CD4-positive, alpha-beta T cell treated with Interleukin-10 for 1 hour (primary cell): Measurements from ENCODE around the gene DBNDD2.

ENCODE experiments used
- DNase-seq: peaks from one replicate; pipeline ENCODE4 v3.0.0-alpha.2; 2020

Gene DBNDD2

GRCh38 chr20:45419188-45420091 is 11.4 kb downstream of the DBNDD2 start:
- no peak for DNase-seq

DNA sequence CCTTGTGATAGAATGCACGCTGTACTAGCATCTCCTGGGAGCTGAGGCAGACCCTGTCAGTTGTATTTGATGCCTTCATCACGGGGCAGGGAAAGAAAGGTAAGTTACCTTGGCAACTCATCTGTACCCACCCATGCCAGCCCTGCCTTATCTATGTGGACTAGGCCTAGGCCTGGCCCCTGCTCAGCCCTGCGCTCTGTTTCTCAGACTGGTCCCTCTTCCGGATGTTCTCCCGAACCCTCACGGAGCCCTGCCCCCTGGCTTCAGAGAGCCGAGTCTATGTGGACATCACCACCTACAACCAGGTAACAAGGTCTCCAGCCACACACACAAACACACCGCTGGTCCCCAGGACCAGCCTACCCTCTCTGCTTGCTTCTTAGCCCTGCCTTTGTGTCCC is 12.0 kb downstream of the DBNDD2 start:
- no peak for DNase-seq

DNA sequence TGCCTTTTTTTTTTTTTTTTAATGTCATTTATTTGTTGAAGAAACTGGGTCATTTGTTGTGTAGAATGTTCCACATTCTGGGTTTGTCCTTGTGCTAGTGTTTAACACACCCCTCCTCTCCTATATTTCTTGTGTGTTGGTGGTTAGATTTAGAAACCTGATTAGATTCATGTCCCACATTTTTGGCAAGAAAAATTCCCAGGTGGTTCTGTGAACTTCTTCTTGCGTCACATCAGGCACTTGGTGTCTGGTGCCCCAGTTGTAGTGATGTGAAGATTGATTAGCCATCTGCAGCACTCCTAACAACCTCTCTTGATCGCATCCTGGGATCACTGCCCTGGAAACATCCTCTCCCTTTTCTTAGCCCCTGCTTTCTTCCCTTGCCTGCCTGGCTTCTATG is 15.6 kb downstream of the DBNDD2 start:
- DNase-seq, result no peak

- DNase-seq, result no peak
Measured at GRCh38 chr20:45425561-45425960, 17.5 kb downstream of the DBNDD2 start.

GRCh38 chr20:45426320-45427016 is 18.4 kb downstream of the DBNDD2 start:
- DNase-seq, result no peak

GRCh38 chr20:45427236-45428149 is 19.4 kb downstream of the DBNDD2 start:
- DNase-seq, result no peak

DNA sequence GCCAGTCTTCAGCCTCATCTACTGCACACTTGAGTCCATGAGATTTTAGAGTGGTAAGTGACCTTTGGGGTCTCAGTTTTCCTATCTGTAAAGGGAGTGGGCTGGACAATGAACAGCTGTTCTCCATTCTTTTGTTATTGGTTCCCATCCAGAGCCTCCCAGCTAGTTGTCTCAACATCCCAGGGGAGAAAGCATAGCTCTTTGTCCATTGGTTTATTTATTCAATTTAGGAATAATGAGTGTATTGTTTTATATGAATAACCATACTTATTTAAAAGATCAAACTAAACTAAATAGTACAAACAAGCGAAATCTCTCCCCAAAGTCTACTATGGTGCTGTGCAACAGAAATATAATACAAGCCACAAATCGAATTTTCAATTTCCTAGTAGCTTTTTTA is 21.5 kb downstream of the DBNDD2 start:
- no peak for DNase-seq

GRCh38 chr20:45432294-45432693 is 24.2 kb downstream of the DBNDD2 start:
- DNase-seq, result peak; percentile 27

DNA sequence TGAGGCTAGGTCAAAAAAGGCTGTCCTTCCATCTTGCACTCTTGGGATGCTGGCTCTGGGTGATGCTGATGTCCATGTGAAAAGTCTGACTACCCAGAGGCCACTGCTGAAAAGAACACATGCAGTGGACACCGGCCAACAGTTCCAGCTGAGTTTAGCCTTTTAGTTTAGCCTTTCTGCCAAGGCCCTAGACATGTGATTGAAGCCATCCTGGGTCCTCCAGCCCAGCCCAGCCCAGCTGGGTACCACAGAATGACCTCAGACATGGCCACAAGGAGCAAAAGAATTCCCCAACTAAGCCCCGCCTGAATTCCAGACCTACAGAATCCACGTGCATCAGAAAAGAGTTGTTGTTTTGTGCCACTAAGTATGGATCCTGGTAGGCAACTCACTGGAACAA is 25.2 kb downstream of the DBNDD2 start:
- DNase-seq, result no peak

- DNase-seq, result no peak
Measured at GRCh38 chr20:45433976-45434375, 25.9 kb downstream of the DBNDD2 start.

GRCh38 chr20:45436732-45437485 is 28.8 kb downstream of the DBNDD2 start:
- peak; percentile 90 for DNase-seq

GRCh38 chr20:45440424-45440823 is 32.3 kb downstream of the DBNDD2 start:
- DNase-seq, result no peak

DNA sequence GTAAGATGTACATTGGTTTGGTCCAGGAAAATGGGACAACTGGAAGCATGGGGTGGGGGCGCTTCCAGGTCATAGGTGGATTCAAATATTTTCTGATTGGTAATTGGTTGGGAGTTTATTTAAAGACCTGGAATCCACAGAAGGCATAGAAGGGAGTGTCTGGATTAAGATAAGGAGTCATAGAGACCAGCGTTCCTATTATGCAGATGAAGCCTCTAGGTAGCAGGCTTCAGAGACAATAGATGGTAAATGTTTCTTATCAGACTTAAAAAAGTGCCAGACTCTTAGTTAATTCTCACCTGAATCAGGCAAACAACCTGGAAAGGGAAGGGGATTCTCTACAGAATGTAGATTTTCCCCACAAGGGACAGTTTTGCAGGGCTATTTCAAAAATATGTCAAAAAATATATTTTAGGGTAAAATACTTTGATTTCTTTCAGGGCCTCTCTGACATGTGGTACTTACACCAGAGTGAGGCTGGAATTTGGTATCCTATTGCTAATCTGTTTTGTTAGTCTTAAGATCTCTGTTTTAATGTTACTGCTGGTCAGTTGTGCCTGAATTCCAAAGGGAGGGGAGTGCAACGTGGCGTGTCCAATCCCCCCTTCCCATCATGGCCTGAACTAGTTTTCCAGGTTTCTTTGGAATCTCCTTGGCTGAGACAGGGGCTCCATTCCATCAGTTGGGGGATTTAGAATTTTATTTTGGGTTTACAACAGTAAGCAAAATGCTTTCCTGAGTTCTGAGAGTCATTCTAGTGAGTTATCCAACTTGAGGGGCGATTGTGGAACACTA is 33.0 kb downstream of the DBNDD2 start:
- no peak for DNase-seq

DNA sequence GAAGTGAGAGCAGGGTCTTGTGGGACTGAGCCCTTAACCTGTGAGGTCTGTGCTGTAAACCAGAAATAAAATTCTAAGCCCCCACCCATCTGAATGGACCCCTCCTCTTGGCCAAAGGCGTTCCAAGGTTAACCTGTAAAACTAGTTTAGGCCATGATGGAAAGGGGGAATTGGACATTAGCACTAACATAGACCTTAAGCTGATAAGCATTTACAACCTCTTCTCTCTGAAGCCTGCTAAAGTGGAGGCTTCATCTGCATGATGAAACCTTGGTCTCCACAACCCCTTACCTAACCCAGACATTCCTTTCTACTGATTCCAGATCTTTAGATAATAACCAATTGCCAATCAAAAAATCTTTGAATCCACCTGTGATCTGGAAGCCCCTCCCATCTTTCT is 33.7 kb downstream of the DBNDD2 start:
- DNase-seq, result no peak

- DNase-seq, result peak; percentile 52
Measured at GRCh38 chr20:45444050-45444449, 36.0 kb downstream of the DBNDD2 start.

DNA sequence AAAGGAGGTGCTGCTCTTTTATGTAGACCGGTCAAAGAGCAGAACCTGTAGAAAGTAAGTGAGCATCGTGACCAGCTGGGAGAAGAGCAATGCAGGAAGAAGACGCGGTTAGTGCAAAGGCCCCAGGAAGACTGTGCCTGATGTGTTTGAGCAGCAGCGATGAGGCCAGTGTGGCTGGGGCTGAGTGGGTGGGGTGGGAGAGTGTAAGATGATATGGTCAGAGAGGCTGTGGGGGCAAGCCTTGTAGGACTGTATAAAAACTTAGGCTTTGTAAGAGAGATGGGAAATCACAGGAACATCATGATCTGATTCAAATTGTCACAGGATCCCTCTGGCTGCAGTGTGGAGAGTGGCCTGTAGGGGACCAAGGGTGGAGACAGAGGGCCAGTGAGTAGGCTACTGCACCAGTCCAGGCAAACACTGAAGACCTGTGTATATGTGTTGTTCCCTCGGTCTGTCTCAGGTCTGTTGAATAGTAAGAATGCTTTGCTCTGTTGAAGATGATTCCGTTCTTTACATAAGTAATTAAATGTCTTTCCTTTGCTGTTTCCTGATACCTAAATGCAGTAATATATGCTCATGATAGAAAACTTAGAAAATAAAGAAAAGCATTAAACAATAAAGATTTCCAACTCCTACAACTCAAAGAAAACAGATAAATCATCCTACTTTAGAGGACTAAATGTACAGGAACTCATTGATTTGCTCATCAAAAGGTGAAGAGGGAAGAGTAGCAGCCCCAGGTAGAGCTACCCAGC is 37.9 kb downstream of the DBNDD2 start:
- DNase-seq, result peak; percentile 47

- no peak for DNase-seq
Measured at GRCh38 chr20:45448270-45448669, 40.2 kb downstream of the DBNDD2 start.

GRCh38 chr20:45449528-45449927 is 41.4 kb downstream of the DBNDD2 start:
- DNase-seq, result no peak

DNA sequence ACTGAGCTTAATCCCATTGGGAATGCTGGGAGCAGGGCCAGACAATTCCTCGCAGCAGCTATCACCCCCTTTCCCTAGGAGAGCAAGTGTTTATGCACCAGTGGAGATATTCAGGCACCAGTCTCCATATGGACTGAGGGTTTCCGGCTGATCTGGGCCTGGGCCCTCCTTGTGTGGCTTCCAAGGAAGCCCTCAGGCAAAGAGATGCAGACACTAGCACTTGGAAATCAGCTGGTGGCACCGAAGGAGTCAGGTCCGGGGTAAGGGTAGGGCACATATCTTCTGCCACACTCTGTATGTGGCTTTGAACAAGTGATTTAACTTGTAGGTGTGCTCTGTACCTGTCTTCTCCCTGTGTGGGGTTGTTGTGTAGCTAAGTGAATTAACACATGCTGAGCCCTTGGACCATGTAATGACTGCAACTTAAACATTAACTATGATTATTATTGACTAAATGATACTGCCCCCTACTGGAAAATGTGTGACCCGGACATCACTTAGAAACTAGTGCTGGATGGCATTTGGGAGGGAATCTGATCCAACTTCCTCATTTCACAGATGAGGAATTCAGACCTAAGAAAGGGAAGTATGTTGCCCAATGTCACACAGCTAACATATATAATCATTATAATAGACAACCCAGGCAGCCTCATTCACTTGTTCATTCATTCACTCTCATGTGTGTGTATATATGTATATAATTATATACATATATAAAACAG is 42.2 kb downstream of the DBNDD2 start:
- peak; percentile 60 for DNase-seq

DNA sequence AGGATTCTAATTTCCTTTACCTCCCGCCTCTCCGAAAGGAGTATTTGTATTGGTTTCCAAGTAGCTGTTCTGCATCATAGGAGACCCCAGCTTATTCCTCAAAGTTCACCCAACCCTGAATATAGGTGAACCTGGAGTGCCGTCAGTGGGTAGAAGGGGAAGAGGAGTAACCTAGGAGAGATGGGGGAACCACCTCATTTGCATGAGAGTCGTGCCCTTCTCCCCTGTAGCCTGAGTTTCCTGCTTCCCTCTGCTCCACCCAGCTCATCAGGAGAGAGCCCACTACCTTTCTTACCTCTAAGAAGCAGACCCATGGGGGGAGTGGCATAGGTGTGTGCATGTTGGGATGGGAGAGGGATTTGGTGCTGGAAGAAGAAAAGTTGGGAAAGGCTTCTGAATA is 44.1 kb downstream of the DBNDD2 start:
- DNase-seq, result no peak
